ENCODE results near the gene IRX1.

Gene IRX1

DNA sequence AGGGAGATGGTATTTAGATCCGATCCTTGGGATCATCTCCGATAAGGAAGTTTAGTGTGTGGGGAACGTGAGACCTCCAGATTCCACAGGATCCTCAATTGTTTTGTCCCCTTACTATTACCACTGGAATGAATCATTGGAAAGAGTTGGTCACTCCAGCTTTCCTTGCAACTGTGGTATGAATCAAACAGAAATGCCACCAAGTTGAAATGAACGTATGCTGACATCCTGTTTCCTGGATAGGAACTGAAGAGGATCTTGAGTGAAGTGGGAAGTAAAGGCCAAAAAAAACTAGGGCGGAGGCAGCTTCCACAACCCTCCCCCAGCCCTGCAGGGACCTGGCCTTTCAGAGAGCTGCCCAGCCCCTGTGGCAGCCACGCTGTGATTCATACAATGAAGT lies 23.9 kb downstream of the IRX1 start:
- peaks cover 100% of the 10 kb centered on the region for H3K27me3 ChIP-seq (ENCODE audit: insufficient read depth, low read depth, severe bottlenecking)
- DNase-seq = no peak
- TF ChIP-seq, protein P1, sequence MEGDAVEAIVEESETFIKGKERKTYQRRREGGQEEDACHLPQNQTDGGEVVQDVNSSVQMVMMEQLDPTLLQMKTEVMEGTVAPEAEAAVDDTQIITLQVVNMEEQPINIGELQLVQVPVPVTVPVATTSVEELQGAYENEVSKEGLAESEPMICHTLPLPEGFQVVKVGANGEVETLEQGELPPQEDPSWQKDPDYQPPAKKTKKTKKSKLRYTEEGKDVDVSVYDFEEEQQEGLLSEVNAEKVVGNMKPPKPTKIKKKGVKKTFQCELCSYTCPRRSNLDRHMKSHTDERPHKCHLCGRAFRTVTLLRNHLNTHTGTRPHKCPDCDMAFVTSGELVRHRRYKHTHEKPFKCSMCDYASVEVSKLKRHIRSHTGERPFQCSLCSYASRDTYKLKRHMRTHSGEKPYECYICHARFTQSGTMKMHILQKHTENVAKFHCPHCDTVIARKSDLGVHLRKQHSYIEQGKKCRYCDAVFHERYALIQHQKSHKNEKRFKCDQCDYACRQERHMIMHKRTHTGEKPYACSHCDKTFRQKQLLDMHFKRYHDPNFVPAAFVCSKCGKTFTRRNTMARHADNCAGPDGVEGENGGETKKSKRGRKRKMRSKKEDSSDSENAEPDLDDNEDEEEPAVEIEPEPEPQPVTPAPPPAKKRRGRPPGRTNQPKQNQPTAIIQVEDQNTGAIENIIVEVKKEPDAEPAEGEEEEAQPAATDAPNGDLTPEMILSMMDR (IDR thresholded peaks at IDR 0.05; ENCODE audit: low read depth, low read length) = no peak
- no peak overlapping the region for H3K27ac ChIP-seq
- no peaks in the 10 kb centered on the region for H3K9me3 ChIP-seq (ENCODE audit: severe bottlenecking)
- no peak overlapping the region for H3K4me3 ChIP-seq (ENCODE audit: low read depth, low read length)
- no peaks in the 10 kb centered on the region for H3K36me3 ChIP-seq

DNA sequence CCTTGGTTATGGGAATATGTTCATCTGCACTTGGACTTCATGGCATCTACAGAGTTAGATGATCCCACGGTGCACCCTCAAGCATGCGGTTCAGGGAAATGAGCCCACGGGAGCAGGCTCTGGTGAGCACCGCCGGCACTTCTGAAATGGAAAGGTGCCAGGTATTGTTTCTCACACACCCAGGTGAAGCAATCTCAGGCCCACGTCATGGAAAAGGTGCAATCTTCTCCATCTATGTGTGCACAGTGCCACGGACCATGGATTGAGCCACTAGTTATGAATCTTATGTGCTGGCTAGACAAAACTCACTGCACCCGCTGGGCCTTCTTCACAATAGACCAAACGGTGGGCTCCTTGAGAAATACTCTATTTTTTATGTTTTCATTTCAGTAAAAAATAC lies 27.3 kb downstream of the IRX1 start:
- no peak for DNase-seq
- TF ChIP-seq, protein P1 (IDR thresholded peaks at IDR 0.05; ENCODE audit: low read depth, low read length) = no peak
- H3K27me3 ChIP-seq (ENCODE audit: insufficient read depth, low read depth, severe bottlenecking) = peaks cover 100% of the 10 kb centered on the region

GRCh38 chr5:3625626-3626025 lies 30.0 kb downstream of the IRX1 start:
- Histone ChIP-seq H3K27ac (no peak overlapping the region), H3K27me3 (ENCODE audit: insufficient read depth, low read depth, severe bottlenecking) (peaks cover 100% of the 10 kb centered on the region), H3K4me3 (ENCODE audit: low read depth, low read length) (no peak overlapping the region), H3K9me3 (ENCODE audit: severe bottlenecking) (peaks cover 7% of the 10 kb centered on the region), H3K36me3 (no peaks in the 10 kb centered on the region)
- TF ChIP-seq, protein P1 (IDR thresholded peaks at IDR 0.05; ENCODE audit: low read depth, low read length) = no peak
- no peak for DNase-seq

More for the DNA sequence above, 27.3 kb downstream of the IRX1 start:
- Histone ChIP-seq H3K9me3 (ENCODE audit: severe bottlenecking) (peaks cover 7% of the 10 kb centered on the region), H3K4me3 (ENCODE audit: low read depth, low read length) (no peak overlapping the region), H3K27ac (no peak overlapping the region), H3K36me3 (no peaks in the 10 kb centered on the region)

DNA sequence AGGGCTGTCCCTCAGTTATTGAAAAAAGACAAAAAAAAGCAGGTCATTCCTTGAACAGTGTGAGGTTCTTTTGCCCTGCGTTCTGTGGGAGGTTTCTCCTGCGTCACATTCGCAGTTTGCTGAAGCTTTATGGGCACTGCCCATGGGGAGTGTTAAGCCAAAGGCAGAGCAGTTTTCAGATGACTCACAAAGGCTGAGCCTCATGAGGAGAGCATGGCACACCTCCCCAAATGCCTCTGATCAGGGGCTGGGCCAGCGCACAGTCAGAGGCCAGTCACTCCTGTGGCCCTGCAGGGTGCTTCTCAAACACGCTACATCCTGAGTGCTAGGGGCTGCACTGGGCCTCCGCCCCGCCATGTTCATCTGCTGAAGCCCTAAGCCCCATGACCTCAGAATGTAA lies 38.4 kb downstream of the IRX1 start:
- Histone ChIP-seq H3K27me3 (ENCODE audit: insufficient read depth, low read depth, severe bottlenecking) (peaks cover 77% of the 10 kb centered on the region), H3K36me3 (no peaks in the 10 kb centered on the region), H3K27ac (no peak overlapping the region), H3K4me3 (ENCODE audit: low read depth, low read length) (no peak overlapping the region), H3K9me3 (ENCODE audit: severe bottlenecking) (peaks cover 4% of the 10 kb centered on the region)
- TF ChIP-seq, protein P1 (IDR thresholded peaks at IDR 0.05; ENCODE audit: low read depth, low read length) = no peak
- no peak for DNase-seq

GRCh38 chr5:3639175-3639574 lies 43.5 kb downstream of the IRX1 start:
- Histone ChIP-seq H3K36me3 (no peaks in the 10 kb centered on the region), H3K27me3 (ENCODE audit: insufficient read depth, low read depth, severe bottlenecking) (peaks cover 75% of the 10 kb centered on the region), H3K4me3 (ENCODE audit: low read depth, low read length) (no peak overlapping the region), H3K9me3 (ENCODE audit: severe bottlenecking) (peaks cover 8% of the 10 kb centered on the region), H3K27ac (no peak overlapping the region)
- no peak for DNase-seq
- TF ChIP-seq, protein P1 (IDR thresholded peaks at IDR 0.05; ENCODE audit: low read depth, low read length) = 0 out of 2 replicates have a peak, but pooled peaks have one; percentile 14

DNA sequence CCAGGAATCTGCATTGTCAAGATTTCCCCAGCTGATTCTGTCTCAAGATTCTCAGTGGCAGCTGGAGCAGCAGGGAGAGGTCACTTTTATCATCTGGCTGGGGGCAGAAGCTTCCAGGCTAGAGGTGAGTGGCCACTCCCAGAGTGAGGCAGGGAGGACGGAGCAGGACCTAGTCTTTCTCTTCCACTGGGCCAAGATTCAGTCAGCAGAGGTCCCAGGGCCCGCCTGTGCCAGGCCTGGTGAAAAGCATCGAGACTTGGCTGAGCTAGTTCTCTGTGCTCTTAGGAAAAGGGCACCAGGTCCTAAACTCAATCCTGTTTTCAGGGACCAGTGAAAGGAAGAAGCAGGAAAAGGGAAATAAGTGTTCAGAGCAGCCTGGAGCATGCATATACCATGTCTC lies 46.6 kb downstream of the IRX1 start:
- H3K27ac ChIP-seq = no peak overlapping the region
- TF ChIP-seq, protein P1 (IDR thresholded peaks at IDR 0.05; ENCODE audit: low read depth, low read length) = no peak
- DNase-seq = no peak
- H3K4me3 ChIP-seq (ENCODE audit: low read depth, low read length) = no peak overlapping the region
- no peaks in the 10 kb centered on the region for H3K36me3 ChIP-seq
- peaks cover 78% of the 10 kb centered on the region for H3K27me3 ChIP-seq (ENCODE audit: insufficient read depth, low read depth, severe bottlenecking)
- H3K9me3 ChIP-seq (ENCODE audit: severe bottlenecking) = peaks cover 4% of the 10 kb centered on the region

Measured in WERI-Rb-1 (cell line).